Measurements from ENCODE around the gene RETREG3. TPM values are rescaled to one million over a fixed set of nuclear protein-coding genes. Genes with fewer than 3 reads are reported as not detected.

The RETREG3 gene
- total and polyA plus RNA-seq, 9 of the 15 experiments (the other 6 are each of a cell fraction or from before 2014, with no cell fraction given): 4.1 to 39.0 (median 16.9) TPM

DNA sequence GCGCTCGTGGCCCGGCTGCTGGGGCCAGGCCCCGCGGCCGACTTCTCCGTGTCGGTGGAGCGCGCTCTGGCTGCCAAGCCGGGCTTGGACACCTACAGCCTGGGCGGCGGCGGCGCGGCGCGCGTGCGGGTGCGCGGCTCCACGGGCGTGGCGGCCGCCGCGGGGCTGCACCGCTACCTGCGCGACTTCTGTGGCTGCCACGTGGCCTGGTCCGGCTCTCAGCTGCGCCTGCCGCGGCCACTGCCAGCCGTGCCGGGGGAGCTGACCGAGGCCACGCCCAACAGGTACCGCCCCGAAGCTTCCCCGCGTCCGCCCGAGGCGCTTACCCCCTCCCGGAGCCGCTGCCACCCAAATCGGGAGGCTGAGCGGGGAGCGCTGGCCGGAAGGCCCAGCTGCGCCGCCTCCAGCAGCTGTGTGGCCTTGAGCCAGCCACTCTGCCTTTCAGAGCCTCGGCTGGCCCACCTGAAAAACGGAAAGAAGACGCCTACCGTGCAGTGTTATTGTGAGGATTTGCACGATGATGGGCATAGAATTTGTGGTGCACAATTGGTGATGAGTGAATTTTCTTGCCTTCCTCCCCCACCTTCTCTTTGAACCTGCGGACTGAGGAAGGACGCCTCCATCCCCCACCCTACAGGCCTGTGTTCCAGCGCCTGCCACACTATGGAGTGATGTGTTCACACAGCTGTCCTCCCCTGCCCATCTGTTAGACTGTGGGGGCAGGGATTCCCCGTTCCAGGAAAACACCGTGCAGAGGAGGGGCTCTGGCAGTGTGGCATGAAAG, 72.6 kb downstream of the RETREG3 start (continued):
- TF ChIP-seq SNRNP70 (optimal IDR thresholded peaks at IDR 0.05; ENCODE audit: low read depth, low read length) (no peak), IRF2 (CRISPR knock-in tag; IDR thresholded peaks at IDR 0.05) (no peak), GTF2F1 (IDR thresholded peaks at IDR 0.05; ENCODE audit: low read depth, low read length) (no peak), KLF13 (tag; IDR thresholded peaks at IDR 0.05; ENCODE audit: borderline replicate concordance, low read depth) (no peak), SIRT6 (IDR thresholded peaks at IDR 0.05; ENCODE audit: low read depth, low read length) (no peak), SRSF9 (IDR thresholded peaks at IDR 0.05; ENCODE audit: borderline replicate concordance, low read depth, low read length) (no peak), ZNF57 (CRISPR knock-in tag; IDR thresholded peaks at IDR 0.05) (no peak), COPS2 (conservative IDR thresholded peaks at IDR 0.05) (no peak), FIP1L1 (IDR thresholded peaks at IDR 0.05; ENCODE audit: low read depth, low read length, poor library complexity, severe bottlenecking) (no peak), MAFK (IDR thresholded peaks at IDR 0.05; ENCODE audit: low read length) (no peak), HEY1 (CRISPR knock-in tag; IDR thresholded peaks at IDR 0.05; ENCODE audit: borderline replicate concordance) (no peak), ZNF584 (CRISPR knock-in tag; IDR thresholded peaks at IDR 0.05; ENCODE audit: low read depth) (no peak), MYC (IDR thresholded peaks at IDR 0.05; ENCODE audit: low read depth, low read length) (peak; percentile 56; the same call in 1 of the 2 replicates), MYC (CRISPR knock-in tag; IDR thresholded peaks at IDR 0.05; ENCODE audit: borderline replicate concordance, low read depth) (no peak), BHLHE40 (IDR thresholded peaks at IDR 0.05; ENCODE audit: low read length) (peak; percentile 72), EP400 (IDR thresholded peaks at IDR 0.05) (no peak), E2F4 (CRISPR knock-in tag; IDR thresholded peaks at IDR 0.05; ENCODE audit: low read depth) (no peak), CHD2 (IDR thresholded peaks at IDR 0.05; ENCODE audit: low read depth, low read length) (no peak), ELF4 (CRISPR knock-in tag; IDR thresholded peaks at IDR 0.05) (no peak), MCM2 (IDR thresholded peaks at IDR 0.05; ENCODE audit: low read depth) (no peak), NCOR1 (IDR thresholded peaks at IDR 0.05) (no peak), ESRRB (CRISPR knock-in tag; IDR thresholded peaks at IDR 0.05; ENCODE audit: borderline replicate concordance) (no peak), RBM15 (IDR thresholded peaks at IDR 0.05; ENCODE audit: insufficient read depth, low read length) (no peak), KDM4B (IDR thresholded peaks at IDR 0.05; ENCODE audit: borderline replicate concordance in 2 of 2, low read depth in 1 of 2) (no peak), BDP1 (IDR thresholded peaks at IDR 0.05; ENCODE audit: insufficient read depth, insufficient read length) (no peak), GABPB1 (CRISPR knock-in tag; IDR thresholded peaks at IDR 0.05) (peak; percentile 48), MNT (conservative IDR thresholded peaks at IDR 0.05) (no peak; a peak in 2 of 4 replicates), GABPA (tag; conservative IDR thresholded peaks at IDR 0.05; ENCODE audit: low read depth) (peak; percentile 75)
